Activated CD4-positive, alpha-beta T cell treated with anti-CD3 and anti-CD28 coated beads, Interleukin-2, amount 10 ng/mL, durations not matched to agents 7 days and 5 days (primary cell): ENCODE data around the gene STIM2. TPM values are rescaled to one million over a fixed set of nuclear protein-coding genes. Genes with fewer than 3 reads are reported as not detected.

Source experiments
- CTCF ChIA-PET: fragments of 350-600 bp; sonication (Branson Sonifier 250); formaldehyde crosslinking; loops from one replicate; lab custom pipeline; 2021; ENCODE audit warnings: antibody characterized with exemption; lab: Charles Lee
- POLR2A ChIA-PET: fragments of 350-600 bp; sonication (Branson Sonifier 250); formaldehyde crosslinking; loops from one replicate; lab custom pipeline; 2021; ENCODE audit warnings: antibody characterized with exemption; lab: Charles Lee
- DNase-seq: peaks from one replicate; pipeline ENCODE4 v3.0.0-alpha.2; 2020
- H3K27ac Mint-ChIP-seq: one replicate; pipeline ENCODE4 v1.8.0; 2021; ENCODE audit warnings: mild to moderate bottlenecking, moderate library complexity, mixed read lengths
- H3K27me3 Mint-ChIP-seq: one replicate; pipeline ENCODE4 v1.8.0; 2021; ENCODE audit warnings: mixed read lengths
- H3K36me3 Mint-ChIP-seq: one replicate; pipeline ENCODE4 v1.8.0; 2021; ENCODE audit warnings: low read depth, mixed read lengths
- H3K4me1 Mint-ChIP-seq: one replicate; pipeline ENCODE4 v1.8.0; 2021; ENCODE audit warnings: mixed read lengths
- H3K4me3 Mint-ChIP-seq: one replicate; pipeline ENCODE4 v1.8.0; 2021; ENCODE audit warnings: mild to moderate bottlenecking, moderate library complexity, mixed read lengths
- H3K9me3 Mint-ChIP-seq: one replicate; pipeline ENCODE4 v1.8.0; 2021; ENCODE audit warnings: mixed read lengths
- total RNA-seq, 2 experiments: library from RNA; stranded (reverse); gene quantifications; one replicate each; pipeline ENCODE4 v1.2.3, GENCODE V29; 2021

The STIM2 gene
- total RNA-seq, 2 experiments from 2014 or later, result 56.2 to 61.0 TPM

GRCh38 chr4:26861434-26862186, 969 bp downstream of the STIM2 start:
- H3K4me1 Mint-ChIP-seq, result peaks cover 59% of the 10 kb centered on the region
- H3K36me3 Mint-ChIP-seq, result peaks cover 4% of the 10 kb centered on the region
- no peaks in the 10 kb centered on the region for H3K9me3 Mint-ChIP-seq
- POLR2A ChIA-PET, result interaction anchor here (0.6 to 2.0 kb wide), 5 partner anchors 12 to 278 kb away, joined by 3 to 9 read pairs (median 4); no protein-coding TSS in a partner anchor
- H3K27me3 Mint-ChIP-seq, result no peaks in the 10 kb centered on the region
- peak overlapping the region; percentile 99 for H3K27ac Mint-ChIP-seq
- DNase-seq, result peak; percentile 84
- H3K4me3 Mint-ChIP-seq, result peak overlapping the region; percentile 86
- CTCF ChIA-PET, result interaction anchor here (0.7 to 1.5 kb wide), 6 partner anchors 12 to 544 kb away, joined by 3 to 5 read pairs (median 4); no protein-coding TSS in a partner anchor

DNA sequence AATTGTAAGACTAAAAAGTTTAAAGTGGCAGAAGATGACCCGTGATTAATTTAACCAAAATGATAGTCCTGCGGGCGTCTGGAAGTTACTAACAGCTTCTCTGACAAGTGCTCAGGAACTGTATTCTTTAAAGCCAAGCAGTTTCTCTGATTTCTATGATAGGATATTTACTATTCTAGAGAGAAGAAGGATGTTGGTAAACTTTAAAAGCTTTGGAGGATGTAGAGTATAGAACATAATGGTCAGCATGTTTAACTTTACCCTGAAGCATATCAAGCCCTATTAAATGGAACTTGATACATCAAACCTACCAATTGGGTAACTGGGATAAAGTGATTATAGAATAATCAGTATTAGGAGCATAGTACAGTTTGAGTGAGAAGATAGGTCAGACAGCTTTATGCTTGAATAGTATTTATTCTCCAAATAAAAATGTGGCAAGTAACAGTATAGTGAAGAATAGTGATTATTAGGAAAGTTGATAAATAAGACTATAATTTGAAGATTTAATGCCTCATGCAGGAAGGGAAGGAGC, 1.8 kb downstream of the STIM2 start:
- H3K9me3 Mint-ChIP-seq, result no peaks in the 10 kb centered on the region
- peaks cover 58% of the 10 kb centered on the region for H3K4me1 Mint-ChIP-seq
- no peak for DNase-seq
- no peaks in the 10 kb centered on the region for H3K27me3 Mint-ChIP-seq
- peaks cover 6% of the 10 kb centered on the region for H3K36me3 Mint-ChIP-seq
- peak overlapping the region; percentile 86 for H3K4me3 Mint-ChIP-seq
- ChIA-PET CTCF (interaction anchor here (0.8 to 0.9 kb wide), 3 partner anchors 10 to 545 kb away, joined by 3 to 4 read pairs (median 3); no protein-coding TSS in a partner anchor), POLR2A (interaction anchor here (0.7 kb wide), 1 partner anchor 148 kb away, joined by 7 read pairs; no protein-coding TSS in a partner anchor)
- peak overlapping the region; percentile 99 for H3K27ac Mint-ChIP-seq

DNA sequence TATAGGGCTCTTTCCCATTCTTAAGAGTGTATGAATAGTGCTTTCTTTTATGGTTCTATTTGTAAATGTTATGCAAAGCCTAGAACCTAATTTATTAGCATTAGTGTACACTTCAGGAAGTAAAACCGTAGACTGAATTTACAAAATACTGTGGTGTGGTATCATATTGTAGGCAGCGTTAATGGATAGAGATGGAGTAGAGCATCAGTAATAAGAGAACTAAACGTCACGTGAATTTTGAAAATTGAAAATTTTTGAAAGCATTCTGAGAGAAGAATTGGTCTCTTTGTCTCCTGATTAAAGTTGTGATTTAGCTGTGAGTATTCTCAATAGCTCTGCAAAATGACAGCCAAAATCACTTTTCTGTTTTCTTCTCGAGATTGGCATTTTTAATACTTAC, 2.9 kb downstream of the STIM2 start:
- no peaks in the 10 kb centered on the region for H3K27me3 Mint-ChIP-seq
- H3K9me3 Mint-ChIP-seq, result no peaks in the 10 kb centered on the region
- peaks cover 63% of the 10 kb centered on the region for H3K4me1 Mint-ChIP-seq
- peaks cover 6% of the 10 kb centered on the region for H3K36me3 Mint-ChIP-seq
- CTCF ChIA-PET, result interaction anchor here (1.0 kb wide), 1 partner anchor 23 kb away, joined by 3 read pairs; no protein-coding TSS in a partner anchor
- peak overlapping the region; percentile 55 for H3K4me3 Mint-ChIP-seq
- no peak for DNase-seq
- no peak overlapping the region for H3K27ac Mint-ChIP-seq
- POLR2A ChIA-PET, result no interaction called here

DNA sequence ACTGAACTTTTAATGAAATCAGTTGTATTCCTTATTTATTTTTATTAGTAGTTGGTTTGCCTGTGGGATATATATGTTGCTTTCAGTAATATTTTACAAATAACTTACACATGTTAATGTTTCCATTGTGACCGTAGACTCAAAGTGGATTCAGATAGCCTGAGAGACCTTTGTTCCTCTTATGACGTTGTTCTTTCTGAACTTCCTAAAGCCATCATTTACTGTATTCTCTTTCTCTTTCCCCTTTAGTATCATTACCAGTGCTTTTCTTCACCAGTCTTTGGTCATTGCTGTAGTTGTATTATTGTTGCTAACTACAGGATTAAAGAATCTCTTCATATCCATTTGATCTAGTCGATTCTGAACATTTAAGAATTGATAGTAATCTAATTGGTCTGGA, 4.3 kb downstream of the STIM2 start:
- peaks cover 56% of the 10 kb centered on the region for H3K4me1 Mint-ChIP-seq
- no peaks in the 10 kb centered on the region for H3K9me3 Mint-ChIP-seq
- no peak overlapping the region for H3K27ac Mint-ChIP-seq
- ChIA-PET POLR2A (no interaction called here), CTCF (interaction anchor here (1.1 kb wide), 1 partner anchor 20 kb away, joined by 3 read pairs; no protein-coding TSS in a partner anchor)
- H3K4me3 Mint-ChIP-seq, result no peak overlapping the region
- peaks cover 8% of the 10 kb centered on the region for H3K36me3 Mint-ChIP-seq
- no peaks in the 10 kb centered on the region for H3K27me3 Mint-ChIP-seq
- DNase-seq, result no peak

DNA sequence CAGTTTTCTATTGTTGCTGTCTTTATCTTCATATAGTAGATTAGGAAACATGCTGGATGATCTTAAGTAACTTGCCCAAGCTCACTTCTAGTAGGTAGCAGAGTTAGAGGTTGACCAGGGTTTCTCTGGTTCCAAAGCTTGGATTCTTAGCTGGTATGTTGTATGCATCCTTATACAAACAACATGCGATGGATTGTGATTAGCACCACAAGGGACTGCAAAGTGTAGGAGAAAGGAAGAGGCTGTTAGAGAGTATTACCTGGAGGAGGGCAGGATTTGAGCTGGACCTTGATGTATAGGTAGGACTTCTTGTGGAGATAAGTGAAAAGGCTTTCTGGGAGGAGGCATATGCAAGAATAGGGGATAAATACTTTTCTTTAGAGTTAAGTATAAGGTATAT, 5.6 kb downstream of the STIM2 start:
- peaks cover 62% of the 10 kb centered on the region for H3K4me1 Mint-ChIP-seq
- H3K27ac Mint-ChIP-seq, result no peak overlapping the region
- no peaks in the 10 kb centered on the region for H3K9me3 Mint-ChIP-seq
- ChIA-PET CTCF (interaction anchor here (0.8 kb wide), 1 partner anchor 15 kb away, joined by 4 read pairs; no protein-coding TSS in a partner anchor), POLR2A (no interaction called here)
- no peaks in the 10 kb centered on the region for H3K27me3 Mint-ChIP-seq
- H3K4me3 Mint-ChIP-seq, result no peak overlapping the region
- DNase-seq, result no peak
- peaks cover 13% of the 10 kb centered on the region for H3K36me3 Mint-ChIP-seq

- ChIA-PET POLR2A (no interaction called here), CTCF (interaction anchor here (1.1 kb wide), 1 partner anchor 28 kb away, joined by 3 read pairs; no protein-coding TSS in a partner anchor)
- Mint-ChIP-seq H3K27ac (peak overlapping the region; percentile 6), H3K36me3 (peaks cover 16% of the 10 kb centered on the region), H3K9me3 (no peaks in the 10 kb centered on the region), H3K4me1 (peaks cover 68% of the 10 kb centered on the region), H3K4me3 (no peak overlapping the region), H3K27me3 (no peaks in the 10 kb centered on the region)
- no peak for DNase-seq
These were observed 6.1 kb downstream of the STIM2 start for GRCh38 chr4:26866781-26867180.

- no peaks in the 10 kb centered on the region for H3K9me3 Mint-ChIP-seq
- H3K4me1 Mint-ChIP-seq, result peaks cover 73% of the 10 kb centered on the region
These were observed 7.5 kb downstream of the STIM2 start for GRCh38 chr4:26867914-26868684.

GRCh38 chr4:26870576-26871262, 10.1 kb downstream of the STIM2 start:
- CTCF ChIA-PET, result interaction anchor here (0.6 kb wide), 2 partner anchors 30 to 691 kb away, joined by 3 read pairs; no protein-coding TSS in a partner anchor
- POLR2A ChIA-PET, result no interaction called here
- H3K36me3 Mint-ChIP-seq, result peaks cover 22% of the 10 kb centered on the region
- no peak for DNase-seq
- no peaks in the 10 kb centered on the region for H3K9me3 Mint-ChIP-seq
- no peaks in the 10 kb centered on the region for H3K27me3 Mint-ChIP-seq
- no peak overlapping the region for H3K27ac Mint-ChIP-seq
- peaks cover 65% of the 10 kb centered on the region for H3K4me1 Mint-ChIP-seq
- H3K4me3 Mint-ChIP-seq, result no peak overlapping the region

More at GRCh38 chr4:26867914-26868684, 7.5 kb downstream of the STIM2 start:
- ChIA-PET POLR2A (no interaction called here), CTCF (interaction anchor here (1.0 to 1.1 kb wide), 2 partner anchors 18 to 29 kb away, joined by 3 read pairs; no protein-coding TSS in a partner anchor)
- Mint-ChIP-seq H3K36me3 (peaks cover 24% of the 10 kb centered on the region), H3K27me3 (no peaks in the 10 kb centered on the region), H3K4me3 (peak overlapping the region; percentile 28), H3K27ac (no peak overlapping the region)
- DNase-seq, result no peak

GRCh38 chr4:26871611-26872010, 11.0 kb downstream of the STIM2 start:
- ChIA-PET CTCF (interaction anchor here (2.5 kb wide), 1 partner anchor 15 kb away, joined by 7 read pairs; no protein-coding TSS in a partner anchor), POLR2A (no interaction called here)
- Mint-ChIP-seq H3K27ac (no peak overlapping the region), H3K4me3 (no peak overlapping the region), H3K27me3 (no peaks in the 10 kb centered on the region), H3K9me3 (no peaks in the 10 kb centered on the region), H3K4me1 (peaks cover 59% of the 10 kb centered on the region), H3K36me3 (peaks cover 25% of the 10 kb centered on the region)
- no peak for DNase-seq

DNA sequence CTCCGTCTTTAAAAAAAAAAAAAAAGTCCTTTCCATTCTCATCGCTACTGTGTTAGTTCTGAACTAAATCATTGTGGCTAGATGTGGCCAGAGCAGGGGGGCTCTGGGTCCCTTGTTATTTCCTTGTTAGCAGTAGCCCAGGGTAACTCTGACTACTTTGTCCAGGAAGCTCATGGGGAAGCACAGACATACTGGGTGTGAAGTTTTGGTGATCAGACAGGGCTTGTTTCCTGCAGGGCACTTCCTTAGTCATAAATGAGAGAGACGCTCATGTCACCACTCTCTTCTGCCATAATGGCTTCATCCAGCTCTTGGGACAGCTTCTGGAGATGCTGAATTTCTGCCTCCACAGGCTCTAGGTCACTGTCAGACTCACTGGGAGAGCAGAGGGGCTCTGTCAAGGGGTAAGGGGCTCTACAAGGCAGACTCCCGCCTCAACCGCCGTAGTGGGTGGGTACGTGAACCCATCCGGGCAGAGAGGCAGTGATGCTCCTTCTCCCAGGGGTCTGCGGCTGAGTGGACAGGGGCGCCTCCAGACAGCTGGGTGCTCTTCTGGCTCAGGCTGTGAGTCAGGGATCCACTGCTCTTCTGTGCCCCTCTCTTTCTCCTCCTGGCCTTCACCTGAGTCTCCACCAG, 12.9 kb downstream of the STIM2 start:
- H3K9me3 Mint-ChIP-seq, result peaks cover 8% of the 10 kb centered on the region
- H3K4me3 Mint-ChIP-seq, result no peak overlapping the region
- H3K36me3 Mint-ChIP-seq, result peaks cover 40% of the 10 kb centered on the region
- ChIA-PET CTCF (interaction anchor here (1.0 to 2.5 kb wide), 3 partner anchors 13 to 14 kb away, joined by 3 to 7 read pairs (median 5); partner anchors contain the start of gene STIM2), POLR2A (interaction anchor here (0.7 kb wide), 1 partner anchor 12 kb away, joined by 4 read pairs; no protein-coding TSS in a partner anchor)
- H3K27ac Mint-ChIP-seq, result peak overlapping the region; percentile 80
- H3K27me3 Mint-ChIP-seq, result no peaks in the 10 kb centered on the region
- peak; percentile 37 for DNase-seq
- peaks cover 60% of the 10 kb centered on the region for H3K4me1 Mint-ChIP-seq

- Mint-ChIP-seq H3K27me3 (no peaks in the 10 kb centered on the region), H3K27ac (no peak overlapping the region), H3K36me3 (peaks cover 46% of the 10 kb centered on the region), H3K4me1 (peaks cover 61% of the 10 kb centered on the region), H3K4me3 (no peak overlapping the region), H3K9me3 (peaks cover 9% of the 10 kb centered on the region)
- CTCF ChIA-PET, result interaction anchor here (1.4 to 2.5 kb wide), 2 partner anchors 12 to 13 kb away, joined by 5 to 7 read pairs; partner anchors contain the start of gene STIM2
- POLR2A ChIA-PET, result interaction anchor here (0.7 kb wide), 1 partner anchor 13 kb away, joined by 4 read pairs; no protein-coding TSS in a partner anchor
- DNase-seq, result no peak
These were observed 13.5 kb downstream of the STIM2 start for GRCh38 chr4:26874110-26874509.
